H1 (cell line): ENCODE results near the gene ELMO1. TPM values are rescaled to one million over a fixed set of nuclear protein-coding genes. Genes with fewer than 3 reads are reported as not detected.

ENCODE experiments used
- CTCF ChIA-PET: fragments of 300-600 bp; sonication (Branson Sonifier 250); formaldehyde crosslinking; loops from one replicate; lab custom pipeline; 2021; ENCODE audit not compliant: partially characterized antibody; lab: Charles Lee
- POLR2A ChIA-PET: fragments of 300-600 bp; sonication (Branson Sonifier 250); formaldehyde crosslinking; loops from one replicate; lab custom pipeline; 2021; ENCODE audit warnings: inconsistent platforms; ENCODE audit not compliant: partially characterized antibody; lab: Charles Lee
- DNase-seq, 2 experiments: peaks; one replicate each; pipeline versions ENCODE4 v3.0.0 to v3.0.0-alpha.2; 2010 to 2022; ENCODE audit warnings: low spot score in 2 of 2, low read depth in 1 of 2, mixed read lengths in 1 of 2
- FAIRE-seq: peaks from 2 replicates; lab custom pipeline; 2011; peaks lifted over from hg19 to GRCh38; lab: Jason Lieb, UNC
- H2AFZ ChIP-seq: 2 replicates; pipeline ENCODE4 v1.8.1; 2012; ENCODE audit warnings: low read length, inconsistent platforms
- H2AK5ac ChIP-seq: 2 replicates; pipeline ENCODE4 v1.6.1; 2013; ENCODE audit warnings: low read depth, low read length
- H2BK120ac ChIP-seq: replicated peaks from 2 replicates; pipeline ENCODE3; 2013; ENCODE audit warnings: low read depth, low read length, inconsistent platforms
- H2BK12ac ChIP-seq: 2 replicates; pipeline ENCODE4 v1.6.1; 2013; ENCODE audit warnings: low read depth, low read length
- H2BK15ac ChIP-seq: 2 replicates; pipeline ENCODE4 v1.6.1; 2013; ENCODE audit warnings: low read length
- H2BK20ac ChIP-seq: 2 replicates; pipeline ENCODE4 v1.6.1; 2013; ENCODE audit warnings: low read length
- H2BK5ac ChIP-seq: 2 replicates; pipeline ENCODE4 v1.6.1; 2013; ENCODE audit warnings: low read depth, low read length
- H3K14ac ChIP-seq: 2 replicates; pipeline ENCODE4 v1.6.1; 2013; ENCODE audit warnings: inconsistent platforms; ENCODE audit not compliant: insufficient read length
- H3K18ac ChIP-seq: 2 replicates; pipeline ENCODE4 v1.6.1; 2013; ENCODE audit warnings: low read length; ENCODE audit errors: extremely low read depth
- H3K23ac ChIP-seq: 2 replicates; pipeline ENCODE4 v1.6.1; 2013; ENCODE audit warnings: inconsistent platforms; ENCODE audit not compliant: insufficient read length
- H3K23me2 ChIP-seq: 2 replicates; pipeline ENCODE4 v1.6.1; 2013; ENCODE audit warnings: low read depth, low read length
- H3K27ac ChIP-seq: 2 replicates; pipeline ENCODE4 v1.6.1; 2011; ENCODE audit warnings: low read depth, low read length, inconsistent platforms
- H3K27me3 ChIP-seq, 4 experiments: replicated peaks in 1 of 4; 1 replicate in 1 of 4; 2 replicates in 3 of 4; pipeline versions ENCODE4 v1.6.1 to v1.8.1; 2011 to 2013; ENCODE audit warnings: low read length in 3 of 4, mild to moderate bottlenecking in 3 of 4, inconsistent platforms in 2 of 4, mixed read lengths in 2 of 4, moderate library complexity in 1 of 4; ENCODE audit not compliant: control insufficient read depth in 3 of 4, insufficient read depth in 3 of 4; ENCODE audit errors: extremely low read depth in 1 of 4
- H3K36me3 ChIP-seq, 4 experiments: 2 replicates each; pipeline versions ENCODE4 v1.6.1 to v1.8.1; 2011 to 2013; ENCODE audit warnings: mild to moderate bottlenecking in 4 of 4, low read length in 3 of 4, moderate library complexity in 2 of 4, control low read depth in 1 of 4, inconsistent platforms in 1 of 4; ENCODE audit not compliant: insufficient read depth in 4 of 4, control insufficient read depth in 2 of 4
- H3K4ac ChIP-seq: replicated peaks from 2 replicates; pipeline ENCODE3; 2013; ENCODE audit warnings: low read length, low read depth, mixed read lengths, inconsistent platforms; ENCODE audit not compliant: insufficient read length
- H3K4me1 ChIP-seq, 4 experiments: replicated peaks in 1 of 4; 1 replicate in 1 of 4; 2 replicates in 3 of 4; pipeline versions ENCODE4 v1.6.1 to v1.8.1; 2011 to 2013; ENCODE audit warnings: low read length in 3 of 4, inconsistent platforms in 2 of 4, mixed read lengths in 1 of 4; ENCODE audit not compliant: insufficient read depth in 4 of 4, control insufficient read depth in 3 of 4
- H3K4me2 ChIP-seq, 2 experiments: 2 replicates each; pipeline versions ENCODE4 v1.6.1 to v1.8.1; 2011 to 2013; ENCODE audit warnings: low read depth in 2 of 2, low read length in 2 of 2, control low read depth in 1 of 2, inconsistent platforms in 1 of 2, mild to moderate bottlenecking in 1 of 2; ENCODE audit not compliant: insufficient read depth in 1 of 2
- H3K4me3 ChIP-seq, 4 experiments: fragments of 200-600, 300-600 bp in 1 of 4; sonication (generic), shearing (Covaris generic), sonication (Bioruptor Twin) in 1 of 4; 2 replicates each; pipeline versions ENCODE4 v1.5.1 to v1.8.1; 2011 to 2016; ENCODE audit warnings: low read length in 4 of 4, low read depth in 3 of 4, control low read depth in 2 of 4, inconsistent platforms in 2 of 4, mild to moderate bottlenecking in 2 of 4, mixed read lengths in 1 of 4, moderate library complexity in 1 of 4; ENCODE audit not compliant: insufficient read depth in 2 of 4; ENCODE audit errors: extremely low read depth in 1 of 4
- H3K56ac ChIP-seq: replicated peaks from 2 replicates; pipeline ENCODE3; 2013; ENCODE audit warnings: low read depth, mild to moderate bottlenecking, mixed read lengths, low read length, inconsistent platforms; ENCODE audit not compliant: insufficient read length
- H3K79me1 ChIP-seq: 2 replicates; pipeline ENCODE4 v1.6.1; 2013; ENCODE audit warnings: low read depth, low read length, control low read depth
- H3K79me2 ChIP-seq, 2 experiments: 2 replicates each; pipeline versions ENCODE4 v1.6.1 to v1.8.1; 2012 to 2013; ENCODE audit warnings: low read length in 2 of 2, mild to moderate bottlenecking in 2 of 2, inconsistent platforms in 1 of 2; ENCODE audit not compliant: insufficient read depth in 2 of 2, control insufficient read depth in 1 of 2
- H3K9ac ChIP-seq, 4 experiments: replicated peaks in 1 of 4; 1 replicate in 1 of 4; 2 replicates in 3 of 4; pipeline versions ENCODE4 v1.6.1 to v1.8.1; 2011 to 2013; ENCODE audit warnings: low read depth in 3 of 4, low read length in 3 of 4, control low read depth in 2 of 4, mild to moderate bottlenecking in 2 of 4, moderate library complexity in 2 of 4, inconsistent platforms in 1 of 4; ENCODE audit errors: extremely low read depth in 1 of 4
- H3K9me3 ChIP-seq, 2 experiments: 2 replicates each; pipeline versions ENCODE4 v1.6.1 to v1.8.1; 2012 to 2013; ENCODE audit warnings: mild to moderate bottlenecking in 2 of 2, moderate library complexity in 2 of 2, control low read depth in 1 of 2, inconsistent platforms in 1 of 2, low read depth in 1 of 2, low read length in 1 of 2, mixed read lengths in 1 of 2; ENCODE audit not compliant: insufficient read depth in 2 of 2
- H4K20me1 ChIP-seq, 2 experiments: replicated peaks in 1 of 2; 2 replicates each; pipeline versions ENCODE3 to v1.8.1; 2011 to 2013; ENCODE audit warnings: inconsistent platforms in 2 of 2, low read length in 2 of 2, mild to moderate bottlenecking in 1 of 2; ENCODE audit not compliant: insufficient read depth in 2 of 2, control insufficient read depth in 1 of 2
- H4K5ac ChIP-seq: 2 replicates; pipeline ENCODE4 v1.6.1; 2013; ENCODE audit warnings: low read length, low read depth, mixed read lengths, inconsistent platforms; ENCODE audit not compliant: insufficient read length
- H4K8ac ChIP-seq: 2 replicates; pipeline ENCODE4 v1.8.0; 2013; ENCODE audit warnings: mild to moderate bottlenecking, moderate library complexity, low read length, inconsistent platforms; ENCODE audit not compliant: insufficient read depth; ENCODE audit errors: extremely low read depth
- H4K91ac ChIP-seq: replicated peaks from 2 replicates; pipeline ENCODE3; 2013; ENCODE audit warnings: low read length, mixed read lengths, inconsistent platforms; ENCODE audit not compliant: insufficient read length
- BCL11A ChIP-seq, 2 experiments: IDR thresholded peaks; one replicate each; pipeline ENCODE4 v1.6.1; 2011; ENCODE audit warnings: low read depth in 2 of 2, low read length in 2 of 2, mild to moderate bottlenecking in 2 of 2
- CBX8 ChIP-seq: fragments of 300-800, 300-1000 bp; sonication (generic); IDR thresholded peaks from 2 replicates; pipeline ENCODE4 v1.7.1; 2016; ENCODE audit warnings: low read depth, low read length, borderline replicate concordance
- CREB1 ChIP-seq: IDR thresholded peaks from 2 replicates; pipeline ENCODE4 v1.6.1; 2012; ENCODE audit warnings: inconsistent platforms
- CTBP2 ChIP-seq: IDR thresholded peaks from 2 replicates; pipeline ENCODE4 v1.7.0; 2011; ENCODE audit warnings: borderline replicate concordance, mild to moderate bottlenecking, moderate library complexity, mixed read lengths, low read length; ENCODE audit not compliant: insufficient read depth, insufficient read length
- JUN ChIP-seq: IDR thresholded peaks from 2 replicates; pipeline ENCODE4 v1.6.1; 2011; ENCODE audit warnings: low read depth, mild to moderate bottlenecking, improper control_type of control experiment, low read length
- KDM1A ChIP-seq: fragments of 200-600, 300-600 bp; sonication (generic); IDR thresholded peaks from 2 replicates; pipeline ENCODE4 v1.7.1; 2016; ENCODE audit warnings: mild to moderate bottlenecking, low read length, borderline replicate concordance
- KDM4A ChIP-seq: IDR thresholded peaks from one replicate; pipeline ENCODE4 v1.7.1; 2012; ENCODE audit warnings: low read depth, mild to moderate bottlenecking, moderate library complexity, low read length, inconsistent platforms; ENCODE audit not compliant: severe bottlenecking
- MAFK ChIP-seq: IDR thresholded peaks from 2 replicates; pipeline ENCODE4 v1.6.1; 2012; ENCODE audit warnings: low read depth, mild to moderate bottlenecking, improper control_type of control experiment, low read length
- NANOG ChIP-seq: IDR thresholded peaks from 2 replicates; pipeline ENCODE4 v1.6.1; 2011; ENCODE audit warnings: low read length, low read depth, mild to moderate bottlenecking, inconsistent platforms; ENCODE audit not compliant: insufficient read depth, poor library complexity, severe bottlenecking
- POLR2A ChIP-seq, 2 experiments: IDR thresholded peaks; 1 replicate in 1 of 2; 2 replicates in 1 of 2; pipeline ENCODE4 v1.6.1; 2011; ENCODE audit warnings: low read depth in 2 of 2, low read length in 2 of 2, mild to moderate bottlenecking in 2 of 2; ENCODE audit errors: control extremely low read depth in 1 of 2
- RBBP5 ChIP-seq: IDR thresholded peaks from 2 replicates; pipeline ENCODE4 v1.7.1; 2012; ENCODE audit warnings: low read depth, mild to moderate bottlenecking, inconsistent platforms, low read length, moderate library complexity, borderline replicate concordance
- RFX5 ChIP-seq: IDR thresholded peaks from 2 replicates; pipeline ENCODE4 v1.6.1; 2011; ENCODE audit warnings: low read depth, low read length, improper control_type of control experiment, borderline replicate concordance
- RXRA ChIP-seq: IDR thresholded peaks from 2 replicates; pipeline ENCODE4 v1.6.1; 2011; ENCODE audit warnings: low read depth, mild to moderate bottlenecking, low read length, moderate library complexity; ENCODE audit not compliant: insufficient read depth
- TAF1 ChIP-seq: IDR thresholded peaks from 2 replicates; pipeline ENCODE4 v1.6.1; 2011; ENCODE audit warnings: mild to moderate bottlenecking, low read depth, low read length
- TBP ChIP-seq: IDR thresholded peaks from 2 replicates; pipeline ENCODE4 v1.6.1; 2011; ENCODE audit warnings: low read depth, low read length, improper control_type of control experiment
- WGBS, 2 experiments: shearing (Covaris generic) in 1 of 2; methylation state at CpG; one replicate each; pipeline versions ENCODE4 v1.1.6 to v1.1.7; 2013 to 2015; ENCODE audit warnings: low lambda C conversion rate in 2 of 2, mixed read lengths in 2 of 2, inconsistent platforms in 1 of 2, low coverage in 1 of 2, missing lambda C conversion rate in 1 of 2; ENCODE audit not compliant: insufficient replicate concordance in 2 of 2, insufficient coverage in 1 of 2, insufficient read length in 1 of 2; ENCODE audit errors: extremely low coverage in 1 of 2, missing lambda C conversion rate in 1 of 2; 5-methylcytosine and 5-hydroxymethylcytosine counted together
- polyA plus RNA-seq, 7 experiments: library from polyadenylated mRNA; depleted of rRNA in 3 of 7; stranded (reverse) in 5 of 7; unstranded in 2 of 7; fragments of >200 nt in 5 of 7; fragments of 200-250 nt in 2 of 7; gene quantifications; 1 replicate in 5 of 7; 2 replicates in 1 of 7; 4 replicates in 1 of 7; pipeline versions ENCODE4 v1.2.1 to v1.2.3, GENCODE V29; 2011 to 2013; ENCODE audit warnings: missing spikeins in 2 of 7, mixed read lengths in 2 of 7
- total RNA-seq: library from RNA; stranded (reverse); fragmentation: NEBNext Ultra II Directional; extraction: Animal tissue kit (Norgen Biotek cat#: 25700); gene quantifications from 2 replicates; pipeline ENCODE4 v1.2.1, GENCODE V29; 2021

ELMO1 gene
- total and polyA plus RNA-seq, 2 of the 8 experiments (the other 6 are each of a cell fraction or from before 2014, with no cell fraction given) = 18.4 to 21.0 TPM

GRCh38 chr7:36941359-36941758 is 507.3 kb downstream of the ELMO1 start:
- no peak overlapping the region for H4K91ac ChIP-seq
- H2BK5ac ChIP-seq = no peak overlapping the region
- H3K4me2 ChIP-seq = no peak overlapping the region
- H3K4ac ChIP-seq = no peak overlapping the region
- H4K5ac ChIP-seq = no peak overlapping the region
- H2BK20ac ChIP-seq = no peak overlapping the region
- H3K27ac ChIP-seq = no peak overlapping the region
- no peak overlapping the region for H2AFZ ChIP-seq
- H3K4me3 ChIP-seq = no peak overlapping the region
- H3K18ac ChIP-seq = no peak overlapping the region
- CTCF ChIA-PET = interaction anchor here (0.9 to 2.2 kb wide), 7 partner anchors 9 to 47 kb away, joined by 3 to 6 read pairs (median 4); no protein-coding TSS in a partner anchor
- POLR2A ChIA-PET = no interaction called here
- no peak overlapping the region for H3K9ac ChIP-seq
- H3K9me3 ChIP-seq = peaks cover 14 to 15% of the 10 kb centered on the region in 2 experiments
- no peak overlapping the region for H2BK12ac ChIP-seq
- H2AK5ac ChIP-seq = no peak overlapping the region
- H4K20me1 ChIP-seq = no peaks in the 10 kb centered on the region
- H3K14ac ChIP-seq = no peak overlapping the region
- no peaks in the 10 kb centered on the region for H3K27me3 ChIP-seq
- H3K79me2 ChIP-seq = no peaks in the 10 kb centered on the region
- H3K4me1 ChIP-seq = peaks cover 0 to 6% (median 2%) of the 10 kb centered on the region in 4 experiments; a peak in 1 of 7 replicates
- DNase-seq (no peak), FAIRE-seq (no peak)
- WGBS, 2 experiments = 100% methylated on average over 1 of the region's 1 CpG; no CpG with 5 or more reads in 1 of the 2 experiments
- H3K23ac ChIP-seq = no peak overlapping the region
- H4K8ac ChIP-seq = no peak overlapping the region
- no peaks in the 10 kb centered on the region for H3K23me2 ChIP-seq
- H2BK120ac ChIP-seq = no peak overlapping the region
- H3K56ac ChIP-seq = no peak overlapping the region
- no peak overlapping the region for H2BK15ac ChIP-seq
- no peaks in the 10 kb centered on the region; a peak in 1 of 8 replicates for H3K36me3 ChIP-seq
- no peaks in the 10 kb centered on the region for H3K79me1 ChIP-seq
- no peak for TF ChIP-seq JUN
- no peak for TF ChIP-seq POLR2A (IDR thresholded peaks at IDR 0.05; ENCODE audit: control extremely low read depth in 1 of 2, low read depth in 2 of 2, low read length in 2 of 2)
- no peak for TF ChIP-seq KDM1A
- no peak for TF ChIP-seq NANOG
- no peak for TF ChIP-seq CBX8
- no peak for TF ChIP-seq BCL11A (IDR thresholded peaks at IDR 0.05; ENCODE audit: low read depth in 2 of 2, low read length in 2 of 2)
- no peak for TF ChIP-seq TAF1
- no peak for TF ChIP-seq CTBP2
- TF ChIP-seq KDM4A = no peak
- no peak for TF ChIP-seq RFX5
- TF ChIP-seq TBP = no peak
- no peak for TF ChIP-seq CREB1
- no peak for TF ChIP-seq MAFK
- no peak for TF ChIP-seq RXRA
- TF ChIP-seq RBBP5 = no peak
